ENCODE results near the gene AACS.
"Not testable (repeated sequence)": the region's sequence is repeated elsewhere in the genome, so short reads cannot be mapped to it uniquely, and the experiment has no call there.

Gene AACS

DNA sequence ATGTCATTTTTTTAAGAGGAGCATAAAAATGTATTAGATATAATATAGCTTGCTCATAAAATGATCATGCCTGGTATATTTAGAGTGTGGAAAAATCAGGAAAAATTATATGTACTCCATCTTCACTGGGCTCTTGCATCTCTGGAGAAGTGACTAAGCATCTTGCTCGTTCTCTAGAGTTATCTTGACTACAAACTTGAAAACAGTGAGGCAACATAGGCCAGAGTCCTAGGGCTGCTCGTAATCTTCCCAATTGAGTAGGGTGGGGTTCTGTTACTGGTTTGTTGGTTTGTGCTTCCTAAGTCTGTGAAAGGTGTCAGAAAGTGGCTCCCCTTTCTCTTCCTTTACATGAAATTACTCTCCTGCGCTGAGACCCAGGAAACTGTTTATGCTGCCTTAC is 46.2 kb downstream of the AACS start:
- in situ Hi-C loops (cut with HindIII; ENCODE audit: low pct_ligation_motif_present, low pct_unique_long_range_greater_than_20kb, low sequenced_read_pairs): no loop called here
- DNase-seq: no peak

DNA sequence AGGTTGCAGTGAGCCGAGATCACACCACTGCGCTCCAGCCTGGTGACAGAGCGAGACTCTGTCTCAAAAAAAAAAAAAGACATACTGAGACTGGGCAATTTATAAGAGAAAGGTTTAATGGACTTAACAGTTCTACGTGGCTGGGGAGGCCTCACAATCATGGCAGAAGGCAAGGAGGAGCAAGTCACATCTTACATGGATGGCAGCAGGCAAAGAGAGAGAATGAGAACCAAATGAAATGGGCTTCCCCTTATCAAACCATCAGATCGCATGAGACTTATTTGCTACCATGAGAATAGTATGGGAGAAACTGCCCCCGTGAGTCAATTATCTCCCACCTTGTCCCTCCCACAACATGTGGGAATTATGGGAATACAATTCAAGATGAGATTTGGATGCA is 47.4 kb downstream of the AACS start:
- in situ Hi-C loops (cut with HindIII; ENCODE audit: low pct_ligation_motif_present, low pct_unique_long_range_greater_than_20kb, low sequenced_read_pairs); DNase-seq: not testable (repeated sequence)

DNA sequence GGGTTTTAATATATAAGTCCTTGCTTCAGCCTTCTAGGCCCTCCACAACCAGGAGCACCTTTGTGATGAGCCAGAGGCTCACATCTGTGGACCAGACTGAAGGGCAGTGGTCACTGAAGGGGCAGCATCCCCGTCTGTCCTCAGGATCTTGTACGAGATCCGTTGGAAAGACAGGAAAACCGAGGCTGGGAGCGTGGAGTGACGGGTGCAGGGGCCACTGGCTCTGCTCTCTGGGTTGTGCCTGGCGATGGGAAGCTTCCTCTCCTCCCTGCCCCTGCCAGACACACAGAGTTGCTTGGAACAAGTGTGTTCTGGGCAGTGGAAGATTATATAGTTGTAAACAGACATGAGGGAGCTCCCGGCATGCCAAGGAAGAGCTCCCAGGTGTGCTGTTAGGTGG is 48.0 kb downstream of the AACS start:
- in situ Hi-C loops (cut with HindIII; ENCODE audit: low pct_ligation_motif_present, low pct_unique_long_range_greater_than_20kb, low sequenced_read_pairs): no loop called here

DNA sequence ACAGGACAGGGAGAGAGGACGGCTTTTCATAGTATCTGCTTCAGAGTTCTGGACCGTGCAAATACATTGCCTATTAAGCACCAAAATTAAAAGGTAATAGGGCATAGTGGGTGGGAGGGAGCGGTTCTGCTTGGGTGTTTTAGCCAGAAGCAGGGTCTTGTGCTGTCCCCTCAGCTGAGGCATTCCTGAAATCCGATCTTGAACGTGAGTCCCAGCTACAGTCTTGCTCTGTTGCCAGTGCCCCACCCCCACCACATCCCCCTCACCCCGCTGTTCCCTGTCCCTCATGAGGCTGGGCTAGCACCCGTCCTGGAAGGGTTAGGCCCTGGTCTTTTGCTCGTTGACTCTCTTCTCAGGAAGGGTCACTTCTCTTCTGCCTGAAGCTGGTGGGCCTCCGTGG is 48.6 kb downstream of the AACS start:
- no peak for DNase-seq
- in situ Hi-C loops (cut with HindIII; ENCODE audit: low pct_ligation_motif_present, low pct_unique_long_range_greater_than_20kb, low sequenced_read_pairs): no loop called here

More for the DNA sequence above, 48.0 kb downstream of the AACS start:
- DNase-seq: no peak

DNA sequence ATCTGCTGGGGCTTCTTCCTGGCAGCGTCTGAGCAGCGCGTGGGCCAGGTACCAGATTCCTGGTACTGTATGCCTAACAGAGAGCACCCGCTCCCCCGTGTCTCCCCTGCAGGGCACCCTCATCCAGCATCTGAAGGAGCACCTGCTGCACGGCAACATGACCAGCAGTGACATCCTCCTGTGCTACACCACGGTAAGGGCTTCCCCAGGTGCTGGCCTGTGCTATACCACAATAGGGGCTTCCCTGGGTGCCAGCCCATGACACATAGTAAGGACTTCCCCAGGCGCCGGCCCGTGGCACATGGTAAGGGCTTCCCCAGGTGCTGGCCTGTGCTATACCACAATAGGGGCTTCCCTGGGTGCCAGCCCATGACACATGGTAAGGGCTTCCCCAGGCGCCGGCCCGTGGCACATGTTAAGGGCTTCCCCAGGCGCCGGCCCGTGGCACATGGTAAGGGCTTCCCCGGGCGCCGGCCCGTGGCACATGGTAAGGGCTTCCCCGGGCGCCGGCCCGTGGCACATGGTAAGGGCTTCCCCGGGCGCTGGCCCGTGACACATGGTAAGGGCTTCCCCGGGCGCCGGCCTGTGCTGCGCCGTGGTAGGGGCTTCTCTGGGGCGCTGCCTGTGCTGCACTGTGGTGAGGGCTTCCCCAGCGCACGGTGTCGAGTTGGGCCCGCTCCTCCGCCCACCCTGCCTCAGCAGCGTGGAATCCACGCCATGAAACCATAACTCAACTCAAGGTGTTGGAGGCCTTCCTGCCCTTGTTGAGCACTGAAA is 49.3 kb downstream of the AACS start:
- no peak for DNase-seq
- in situ Hi-C loops (cut with HindIII; ENCODE audit: low pct_ligation_motif_present, low pct_unique_long_range_greater_than_20kb, low sequenced_read_pairs): no loop called here

DNA sequence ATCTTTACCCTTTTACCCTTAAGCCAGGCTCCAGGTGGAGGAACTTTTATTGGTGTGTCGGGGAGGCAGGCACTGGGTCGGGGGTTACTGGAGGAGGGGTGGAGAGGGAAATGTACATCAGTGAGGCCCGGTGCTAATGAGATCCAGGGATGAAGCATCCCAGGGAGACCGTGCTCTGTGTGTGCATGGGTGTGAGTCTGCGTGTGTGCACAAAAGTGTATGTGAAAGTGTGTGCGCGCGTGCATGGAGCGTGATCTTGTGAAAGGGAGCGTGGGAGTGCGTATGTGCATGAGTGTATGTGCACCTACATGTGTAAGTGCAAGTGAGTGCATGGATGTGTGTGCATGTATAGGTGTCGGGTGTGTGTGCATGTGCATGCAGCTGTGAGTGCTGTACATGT is 55.3 kb downstream of the AACS start:
- DNase-seq: no peak
- in situ Hi-C loops (cut with HindIII; ENCODE audit: low pct_ligation_motif_present, low pct_unique_long_range_greater_than_20kb, low sequenced_read_pairs): no loop called here

DNA sequence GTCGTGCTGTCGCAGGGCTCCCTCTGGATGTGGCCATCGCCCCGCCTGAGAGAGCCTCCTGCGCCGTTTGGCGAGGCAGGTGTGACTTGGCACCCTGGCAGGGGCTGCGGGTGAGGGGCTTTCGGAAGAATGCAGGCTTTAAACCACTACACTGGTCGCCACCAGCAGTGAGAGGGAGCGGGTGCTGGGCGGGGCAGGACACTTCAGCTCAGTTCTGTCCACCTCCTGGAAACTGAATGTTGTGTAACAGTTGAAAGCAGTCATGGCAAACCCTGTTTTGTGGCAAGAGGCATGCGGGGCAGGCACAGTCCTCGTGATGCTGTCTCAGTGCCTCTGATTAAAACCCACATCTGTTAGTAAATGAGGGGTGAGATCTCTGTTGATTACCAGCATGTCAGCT is 55.9 kb downstream of the AACS start:
- no peak for DNase-seq
- in situ Hi-C loops (cut with HindIII; ENCODE audit: low pct_ligation_motif_present, low pct_unique_long_range_greater_than_20kb, low sequenced_read_pairs): no loop called here

DNA sequence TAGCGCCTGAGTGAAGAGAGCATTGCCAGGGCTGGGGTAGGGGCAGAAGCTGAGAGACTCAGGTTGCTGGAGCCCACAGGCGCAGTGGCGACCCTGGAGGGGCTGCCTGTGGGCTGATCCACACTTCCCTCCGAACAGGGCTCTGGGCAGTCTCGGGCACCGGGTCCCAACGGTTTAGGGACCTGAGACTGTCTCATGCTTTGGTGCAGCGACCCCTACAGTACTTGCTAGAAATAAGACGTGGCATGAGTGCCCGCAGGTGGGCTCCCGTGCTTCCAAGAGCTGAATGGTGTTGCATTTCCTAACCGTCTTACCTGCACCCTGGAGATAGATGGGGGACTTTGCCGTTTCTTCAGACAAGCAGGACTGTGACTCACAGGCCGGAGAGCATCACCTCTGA is 57.4 kb downstream of the AACS start:
- no peak for DNase-seq
- in situ Hi-C loops (cut with HindIII; ENCODE audit: low pct_ligation_motif_present, low pct_unique_long_range_greater_than_20kb, low sequenced_read_pairs): no loop called here

DNA sequence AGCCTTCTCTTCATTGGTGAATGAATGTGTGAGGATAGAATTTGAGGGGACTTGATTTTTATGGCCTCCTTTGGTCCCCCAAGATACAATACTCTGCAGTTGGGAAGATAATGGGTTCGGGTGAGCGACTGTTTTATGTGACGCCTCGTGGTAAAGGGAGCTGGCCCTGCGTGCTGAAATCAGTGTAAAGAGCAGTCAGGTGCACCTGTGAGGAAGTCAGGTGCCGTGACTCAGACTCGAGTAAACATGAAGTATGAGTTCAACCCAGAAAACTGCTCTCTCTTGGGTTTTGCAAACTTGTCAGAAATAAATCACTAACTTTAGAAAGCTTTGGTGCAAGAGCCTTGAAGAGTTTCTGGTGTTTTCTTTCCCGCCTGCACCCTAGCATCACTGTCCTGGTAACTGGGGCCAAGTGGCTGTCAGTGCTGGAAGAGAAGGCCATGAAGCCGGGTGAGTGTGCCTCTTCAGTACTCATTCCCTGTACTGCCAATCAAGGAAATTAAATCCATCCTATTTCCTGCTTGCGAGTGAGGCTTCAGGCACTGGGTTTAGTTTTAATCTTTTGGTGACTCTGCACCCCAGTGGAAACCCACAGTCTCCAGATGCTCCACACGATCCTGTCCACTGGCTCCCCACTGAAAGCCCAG is 59.2 kb downstream of the AACS start:
- in situ Hi-C loops (cut with HindIII; ENCODE audit: low pct_ligation_motif_present, low pct_unique_long_range_greater_than_20kb, low sequenced_read_pairs): no loop called here
- DNase-seq: no peak

DNA sequence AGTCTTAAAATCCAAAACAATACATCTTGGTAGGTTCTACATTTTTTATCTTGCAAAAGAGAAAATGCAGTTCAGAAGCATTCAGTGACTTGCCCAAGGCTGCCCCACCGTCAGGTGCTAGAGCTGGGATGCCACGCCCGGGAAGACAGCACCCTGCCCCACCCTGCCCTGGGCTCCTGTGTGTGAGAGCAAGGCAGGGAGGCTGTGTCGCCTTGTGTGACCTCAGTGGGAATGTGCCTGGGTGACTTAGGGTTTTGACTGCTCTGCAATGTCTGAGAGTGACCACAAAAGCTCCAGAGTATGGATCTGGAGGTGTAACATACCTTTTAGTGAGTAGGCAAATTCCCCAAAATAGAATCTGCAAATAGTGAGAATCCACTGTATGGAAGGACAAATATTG is 60.0 kb downstream of the AACS start:
- no peak for DNase-seq
- in situ Hi-C loops (cut with HindIII; ENCODE audit: low pct_ligation_motif_present, low pct_unique_long_range_greater_than_20kb, low sequenced_read_pairs): no loop called here

DNA sequence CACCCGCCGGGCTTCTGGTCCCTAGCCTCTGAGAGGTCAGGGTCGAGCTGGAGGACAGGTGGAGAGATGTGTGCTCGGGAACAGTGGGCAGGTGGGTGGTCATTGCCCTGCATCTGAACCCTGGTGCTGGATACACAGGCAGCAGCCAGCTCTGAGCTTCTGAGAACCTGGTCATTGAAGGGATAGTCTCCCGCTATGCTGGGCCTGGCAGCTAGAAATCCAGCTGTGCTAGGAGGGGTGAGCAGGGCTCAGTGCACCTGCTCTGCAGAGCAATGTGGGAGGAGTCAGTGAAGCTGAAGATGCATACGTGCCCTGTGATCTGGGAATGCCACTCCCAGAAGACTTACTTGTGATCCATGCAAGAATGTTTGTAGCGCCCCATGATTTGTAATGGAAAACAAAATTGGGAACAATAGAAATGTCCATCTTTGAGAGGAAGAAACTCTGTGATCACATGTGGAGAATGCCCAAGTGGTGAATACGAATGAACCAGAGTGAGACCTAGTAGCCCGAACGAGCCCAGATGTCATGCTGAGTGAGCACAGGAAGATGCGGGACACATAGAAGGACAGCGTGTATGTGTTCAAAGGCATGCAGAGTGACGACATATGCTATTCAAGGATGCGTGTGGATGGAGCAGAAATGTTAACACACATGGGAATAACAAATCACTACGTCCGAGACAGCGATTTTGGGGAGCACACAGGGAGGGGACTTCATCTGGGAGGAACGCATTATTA is 63.4 kb downstream of the AACS start:
- in situ Hi-C loops (cut with HindIII; ENCODE audit: low pct_ligation_motif_present, low pct_unique_long_range_greater_than_20kb, low sequenced_read_pairs): no loop called here
- DNase-seq: no peak

DNA sequence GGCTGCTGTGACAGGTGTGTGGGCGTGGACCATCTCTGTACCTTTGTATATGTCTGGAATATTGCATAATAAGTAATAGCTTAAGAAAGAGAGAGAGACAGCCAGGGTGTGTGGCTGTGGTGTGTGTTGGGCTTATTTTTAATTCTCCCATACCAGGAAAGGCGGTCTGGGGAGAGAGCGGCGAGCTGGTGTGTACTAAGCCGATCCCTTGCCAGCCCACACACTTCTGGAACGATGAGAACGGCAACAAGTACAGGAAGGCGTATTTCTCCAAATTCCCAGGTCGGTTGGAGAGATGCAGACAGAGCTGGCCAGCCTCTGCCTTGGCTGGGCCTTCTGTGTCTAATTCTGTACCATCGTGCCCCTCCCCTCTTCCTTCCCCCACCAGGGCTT is 63.9 kb downstream of the AACS start:
- DNase-seq: no peak
- in situ Hi-C loops (cut with HindIII; ENCODE audit: low pct_ligation_motif_present, low pct_unique_long_range_greater_than_20kb, low sequenced_read_pairs): no loop called here

DNA sequence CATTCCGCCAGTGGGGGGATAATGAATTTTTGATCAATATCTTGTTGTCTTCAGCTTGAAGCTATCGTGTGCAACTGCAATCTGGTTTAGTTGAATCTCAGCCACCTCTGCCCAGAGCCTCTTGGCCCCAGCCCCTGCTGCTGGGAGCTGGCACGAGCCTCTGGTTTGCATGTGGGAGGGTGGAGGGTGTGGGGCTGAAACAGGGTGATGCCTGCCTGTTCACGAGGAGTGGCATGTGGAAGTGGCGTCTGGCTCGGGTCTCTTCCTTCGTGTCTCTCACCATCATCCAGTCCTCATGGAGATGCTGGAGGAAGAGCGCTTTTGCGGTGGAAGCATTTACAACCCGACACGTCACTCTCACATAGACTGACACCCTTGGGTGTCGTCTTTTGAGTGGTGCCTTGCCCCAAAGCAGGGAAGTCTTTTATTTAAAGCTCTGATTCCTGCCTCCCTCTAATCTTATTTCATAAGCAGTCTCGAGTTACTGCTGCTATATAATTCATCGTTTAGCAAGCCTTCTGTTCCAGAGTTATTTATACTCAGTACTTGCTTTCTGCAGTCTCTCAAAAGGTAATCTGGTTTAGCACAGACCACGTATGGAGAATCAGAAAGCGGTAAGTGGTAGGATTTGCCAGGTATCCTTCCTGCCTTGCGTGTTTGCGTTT is 64.5 kb downstream of the AACS start:
- in situ Hi-C loops (cut with HindIII; ENCODE audit: low pct_ligation_motif_present, low pct_unique_long_range_greater_than_20kb, low sequenced_read_pairs): no loop called here
- DNase-seq: no peak

DNA sequence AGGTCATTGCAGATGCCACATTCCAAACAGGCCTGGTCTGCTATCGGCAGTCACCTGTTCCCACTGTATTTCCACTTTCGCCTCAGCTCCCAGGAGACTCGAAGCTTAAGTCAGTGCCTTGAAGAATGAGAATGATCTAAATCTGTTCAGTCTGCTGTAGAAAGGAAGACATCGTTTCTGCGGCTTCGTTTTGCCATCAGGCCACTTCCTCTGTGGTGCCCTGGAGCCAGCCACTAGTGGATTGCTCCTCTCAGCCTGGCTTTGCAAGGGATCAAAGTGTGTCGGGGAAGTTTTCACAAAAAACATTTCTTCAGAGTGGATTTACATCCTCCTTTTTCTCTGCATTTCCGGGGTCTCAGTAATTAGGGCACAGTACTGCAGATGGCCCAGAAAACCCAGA is 66.7 kb downstream of the AACS start:
- in situ Hi-C loops (cut with HindIII; ENCODE audit: low pct_ligation_motif_present, low pct_unique_long_range_greater_than_20kb, low sequenced_read_pairs): no loop called here
- no peak for DNase-seq

DNA sequence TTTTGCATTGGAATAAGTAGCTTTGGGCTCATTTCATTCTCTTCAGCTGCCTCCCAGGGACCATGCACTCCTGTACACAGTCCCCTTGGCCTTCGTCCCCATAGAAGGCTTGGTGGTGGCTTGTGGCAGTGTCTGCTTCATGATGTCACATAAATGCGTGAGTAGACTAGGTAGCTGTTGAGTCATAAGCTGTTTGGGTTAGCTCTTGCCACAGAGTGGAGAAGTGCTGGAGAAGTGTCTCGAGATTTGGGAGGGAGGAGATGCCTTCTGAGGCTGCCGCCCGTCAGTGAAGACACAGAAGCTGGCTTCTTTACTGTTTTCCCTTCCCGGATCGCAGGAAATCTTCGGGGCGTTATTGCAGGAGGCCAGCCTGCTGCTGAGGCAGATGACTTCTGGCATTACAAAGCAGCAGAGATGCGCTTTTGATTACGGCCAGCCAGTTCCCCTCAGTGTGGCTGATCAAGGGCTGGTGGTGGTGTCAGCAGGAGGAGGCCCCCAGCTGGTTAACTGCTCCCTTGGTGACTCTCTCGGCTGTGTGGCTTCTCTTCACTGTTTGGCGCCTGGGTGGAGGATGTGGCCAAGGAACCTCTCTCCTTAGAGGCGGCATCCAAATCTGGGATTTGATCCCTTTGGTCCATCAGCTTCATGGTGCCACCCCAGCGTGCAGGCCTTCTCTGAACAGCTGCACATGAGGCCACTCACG is 67.6 kb downstream of the AACS start:
- in situ Hi-C loops (cut with HindIII; ENCODE audit: low pct_ligation_motif_present, low pct_unique_long_range_greater_than_20kb, low sequenced_read_pairs): no loop called here
- no peak for DNase-seq

DNA sequence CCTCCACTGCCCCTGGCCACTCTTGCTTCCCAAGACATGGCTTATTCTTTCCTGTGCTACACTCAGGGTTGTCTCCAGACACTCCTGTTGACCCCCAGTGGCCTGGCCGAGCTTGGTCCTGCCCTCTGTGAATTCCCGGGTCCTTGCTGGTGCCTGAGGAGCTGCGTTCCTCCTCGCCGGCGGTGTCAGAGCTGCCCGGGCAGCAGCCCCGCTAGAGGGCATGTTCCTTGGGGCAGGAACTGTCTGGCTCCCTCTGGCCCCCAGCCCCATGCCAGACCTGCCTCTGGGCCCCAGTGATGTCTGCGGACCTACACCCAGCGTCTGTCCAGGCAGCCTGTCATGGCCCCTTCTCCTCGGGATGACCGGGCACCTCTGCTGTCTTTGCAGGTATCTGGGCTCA is 68.4 kb downstream of the AACS start:
- in situ Hi-C loops (cut with HindIII; ENCODE audit: low pct_ligation_motif_present, low pct_unique_long_range_greater_than_20kb, low sequenced_read_pairs): no loop called here
- no peak for DNase-seq

DNA sequence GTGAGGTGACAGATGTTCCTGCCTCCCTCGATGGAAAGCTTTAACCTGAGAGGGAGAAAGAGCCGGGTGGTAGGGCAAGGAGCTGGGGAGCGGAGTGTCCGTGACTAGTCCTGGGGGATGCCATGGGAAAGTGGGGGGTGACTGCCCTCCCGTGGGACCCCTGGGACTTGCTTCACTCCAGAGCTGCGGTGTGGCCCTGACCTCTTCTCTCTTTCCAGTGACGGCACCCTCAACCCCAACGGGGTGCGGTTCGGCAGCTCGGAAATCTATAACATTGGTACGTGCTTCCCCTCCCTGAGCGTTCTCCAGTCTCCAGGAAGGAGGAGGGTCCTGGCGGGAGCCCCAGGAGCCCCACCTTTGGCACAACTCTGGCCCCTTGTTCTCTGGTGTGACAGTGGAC is 69.3 kb downstream of the AACS start:
- no peak for DNase-seq
- in situ Hi-C loops (cut with HindIII; ENCODE audit: low pct_ligation_motif_present, low pct_unique_long_range_greater_than_20kb, low sequenced_read_pairs): no loop called here

DNA sequence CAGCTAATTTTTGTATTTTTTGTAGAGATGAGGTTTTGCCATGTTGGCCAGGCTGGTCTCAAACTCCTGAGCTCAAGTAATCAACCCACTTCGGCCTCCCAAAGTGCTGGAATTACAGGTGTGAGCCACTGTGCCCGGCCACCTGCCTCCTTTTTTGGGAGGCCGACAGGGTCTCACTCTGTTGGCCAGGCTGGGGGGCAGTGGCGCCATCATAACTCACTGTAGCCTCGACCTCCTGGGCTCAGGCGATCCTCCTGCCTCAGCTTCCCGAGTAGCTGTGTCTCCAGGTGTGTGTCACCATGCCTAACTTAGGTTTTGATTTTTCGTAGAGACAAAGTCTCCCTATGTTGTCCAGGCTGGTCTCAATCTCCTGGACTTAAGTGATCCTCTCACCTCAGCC is 70.7 kb downstream of the AACS start:
- DNase-seq: no peak
- in situ Hi-C loops (cut with HindIII; ENCODE audit: low pct_ligation_motif_present, low pct_unique_long_range_greater_than_20kb, low sequenced_read_pairs): no loop called here

DNA sequence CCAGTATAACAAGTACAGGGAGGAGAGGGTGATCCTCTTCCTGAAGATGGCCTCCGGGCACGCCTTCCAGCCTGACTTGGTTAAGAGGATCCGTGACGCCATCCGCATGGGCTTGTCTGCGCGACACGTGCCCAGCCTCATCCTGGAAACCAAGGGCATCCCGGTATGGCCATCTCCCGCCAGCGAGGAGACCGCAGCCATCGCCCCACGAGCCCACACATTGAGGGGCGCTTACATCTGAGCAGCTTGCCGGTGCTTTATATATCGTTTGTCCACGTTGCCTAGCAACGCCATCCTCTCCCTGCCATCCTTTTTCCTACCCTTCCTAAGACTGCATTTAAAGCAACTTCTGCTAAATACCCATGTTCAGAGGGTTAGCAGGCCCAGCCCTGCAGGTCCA is 71.5 kb downstream of the AACS start:
- in situ Hi-C loops (cut with HindIII; ENCODE audit: low pct_ligation_motif_present, low pct_unique_long_range_greater_than_20kb, low sequenced_read_pairs): no loop called here
- DNase-seq: no peak
